ENCODE results near the gene ZNF804A. TPM values are rescaled to one million over a fixed set of nuclear protein-coding genes. Genes with fewer than 3 reads are reported as not detected.

Gene ZNF804A
- total and polyA plus RNA-seq, 4 donors = 0.17 to 0.52 (median 0.26) TPM

- no peaks in the 10 kb centered on the region for H3K27me3 ChIP-seq (ENCODE audit: control insufficient read depth in 3 of 3, insufficient read depth in 3 of 3, low read length in 2 of 3)
- no peak for ATAC-seq (ENCODE audit: insufficient read depth, low FRiP score)
- WGBS, 2 donors = 91 to 93% methylated on average over 2 of the region's 2 CpGs
- H3K27ac ChIP-seq (ENCODE audit: low read depth in 1 of 2, low read length in 1 of 2) = no peak overlapping the region
- no peak overlapping the region for H3K4me3 ChIP-seq
- H3K9ac ChIP-seq (ENCODE audit: insufficient read depth in 1 of 2, low read length in 2 of 2) = no peak overlapping the region
- no peak for DNase-seq
- TF ChIP-seq, protein P1, sequence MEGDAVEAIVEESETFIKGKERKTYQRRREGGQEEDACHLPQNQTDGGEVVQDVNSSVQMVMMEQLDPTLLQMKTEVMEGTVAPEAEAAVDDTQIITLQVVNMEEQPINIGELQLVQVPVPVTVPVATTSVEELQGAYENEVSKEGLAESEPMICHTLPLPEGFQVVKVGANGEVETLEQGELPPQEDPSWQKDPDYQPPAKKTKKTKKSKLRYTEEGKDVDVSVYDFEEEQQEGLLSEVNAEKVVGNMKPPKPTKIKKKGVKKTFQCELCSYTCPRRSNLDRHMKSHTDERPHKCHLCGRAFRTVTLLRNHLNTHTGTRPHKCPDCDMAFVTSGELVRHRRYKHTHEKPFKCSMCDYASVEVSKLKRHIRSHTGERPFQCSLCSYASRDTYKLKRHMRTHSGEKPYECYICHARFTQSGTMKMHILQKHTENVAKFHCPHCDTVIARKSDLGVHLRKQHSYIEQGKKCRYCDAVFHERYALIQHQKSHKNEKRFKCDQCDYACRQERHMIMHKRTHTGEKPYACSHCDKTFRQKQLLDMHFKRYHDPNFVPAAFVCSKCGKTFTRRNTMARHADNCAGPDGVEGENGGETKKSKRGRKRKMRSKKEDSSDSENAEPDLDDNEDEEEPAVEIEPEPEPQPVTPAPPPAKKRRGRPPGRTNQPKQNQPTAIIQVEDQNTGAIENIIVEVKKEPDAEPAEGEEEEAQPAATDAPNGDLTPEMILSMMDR (IDR thresholded peaks at IDR 0.05; ENCODE audit: control extremely low read depth, extremely low read depth) = no peak
- no peaks in the 10 kb centered on the region for H3K36me3 ChIP-seq (ENCODE audit: control insufficient read depth in 4 of 4, insufficient read depth in 4 of 4, low read length in 4 of 4)
- H3K4me1 ChIP-seq (ENCODE audit: control insufficient read depth in 5 of 5, insufficient read depth in 5 of 5, low read length in 5 of 5) = no peaks in the 10 kb centered on the region
- H3K9me3 ChIP-seq (ENCODE audit: control insufficient read depth in 4 of 4, insufficient read depth in 3 of 4, low read length in 3 of 4) = no peaks in the 10 kb centered on the region
Observed at GRCh38 chr2:184927040-184927439, 328.7 kb downstream of the ZNF804A start.

GRCh38 chr2:184936761-184937160 lies 338.4 kb downstream of the ZNF804A start:
- TF ChIP-seq, protein P1 (IDR thresholded peaks at IDR 0.05; ENCODE audit: control extremely low read depth, extremely low read depth) = no peak
- H3K27ac ChIP-seq (ENCODE audit: low read depth in 1 of 2, low read length in 1 of 2) = no peak overlapping the region
- DNase-seq = peak in 2 of 3 donors; percentile 18 to 58
- no peaks in the 10 kb centered on the region for H3K36me3 ChIP-seq (ENCODE audit: control insufficient read depth in 4 of 4, insufficient read depth in 4 of 4, low read length in 4 of 4)
- no peaks in the 10 kb centered on the region for H3K4me1 ChIP-seq (ENCODE audit: control insufficient read depth in 5 of 5, insufficient read depth in 5 of 5, low read length in 5 of 5)
- H3K9ac ChIP-seq (ENCODE audit: insufficient read depth in 1 of 2, low read length in 2 of 2) = no peak overlapping the region
- no peak overlapping the region for H3K4me3 ChIP-seq
- ATAC-seq (ENCODE audit: insufficient read depth, low FRiP score) = no peak
- H3K27me3 ChIP-seq (ENCODE audit: control insufficient read depth in 3 of 3, insufficient read depth in 3 of 3, low read length in 2 of 3) = no peaks in the 10 kb centered on the region
- no peaks in the 10 kb centered on the region for H3K9me3 ChIP-seq (ENCODE audit: control insufficient read depth in 4 of 4, insufficient read depth in 3 of 4, low read length in 3 of 4)

DNA sequence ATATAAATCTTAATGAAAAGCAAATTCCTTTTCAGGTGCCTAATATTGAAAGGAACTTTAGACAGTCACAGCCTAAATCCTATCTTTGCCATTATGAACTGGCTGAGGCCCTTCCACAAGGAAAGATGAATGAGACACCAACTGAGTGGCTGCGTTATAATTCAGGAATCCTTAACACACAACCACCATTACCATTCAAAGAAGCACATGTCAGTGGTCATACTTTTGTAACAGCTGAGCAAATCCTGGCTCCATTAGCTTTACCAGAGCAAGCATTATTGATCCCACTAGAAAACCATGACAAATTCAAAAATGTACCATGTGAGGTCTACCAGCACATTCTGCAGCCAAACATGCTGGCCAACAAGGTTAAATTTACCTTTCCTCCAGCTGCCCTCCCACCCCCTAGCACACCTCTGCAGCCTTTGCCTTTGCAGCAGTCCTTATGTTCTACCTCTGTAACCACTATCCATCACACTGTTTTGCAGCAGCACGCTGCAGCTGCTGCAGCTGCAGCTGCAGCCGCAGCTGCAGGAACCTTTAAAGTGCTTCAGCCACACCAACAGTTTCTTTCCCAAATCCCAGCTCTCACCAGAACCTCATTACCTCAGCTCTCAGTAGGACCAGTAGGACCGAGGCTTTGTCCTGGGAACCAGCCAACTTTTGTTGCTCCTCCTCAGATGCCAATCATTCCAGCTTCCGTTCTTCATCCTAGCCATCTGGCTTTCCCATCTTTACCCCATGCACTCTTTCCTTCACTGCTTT lies 340.1 kb downstream of the ZNF804A start:
- H3K4me3 ChIP-seq = no peak overlapping the region
- no peak for DNase-seq
- 74 to 88% methylated on average over 5 of the region's 5 CpGs for WGBS, 2 donors
- TF ChIP-seq, protein P1 (IDR thresholded peaks at IDR 0.05; ENCODE audit: control extremely low read depth, extremely low read depth) = no peak
- H3K27ac ChIP-seq (ENCODE audit: low read depth in 1 of 2, low read length in 1 of 2) = no peak overlapping the region
- no peak for ATAC-seq (ENCODE audit: insufficient read depth, low FRiP score)
- H3K36me3 ChIP-seq (ENCODE audit: control insufficient read depth in 4 of 4, insufficient read depth in 4 of 4, low read length in 4 of 4) = no peaks in the 10 kb centered on the region
- H3K27me3 ChIP-seq (ENCODE audit: control insufficient read depth in 3 of 3, insufficient read depth in 3 of 3, low read length in 2 of 3) = no peaks in the 10 kb centered on the region
- no peaks in the 10 kb centered on the region for H3K9me3 ChIP-seq (ENCODE audit: control insufficient read depth in 4 of 4, insufficient read depth in 3 of 4, low read length in 3 of 4)
- H3K9ac ChIP-seq (ENCODE audit: insufficient read depth in 1 of 2, low read length in 2 of 2) = no peak overlapping the region
- H3K4me1 ChIP-seq (ENCODE audit: control insufficient read depth in 5 of 5, insufficient read depth in 5 of 5, low read length in 5 of 5) = no peaks in the 10 kb centered on the region

DNA sequence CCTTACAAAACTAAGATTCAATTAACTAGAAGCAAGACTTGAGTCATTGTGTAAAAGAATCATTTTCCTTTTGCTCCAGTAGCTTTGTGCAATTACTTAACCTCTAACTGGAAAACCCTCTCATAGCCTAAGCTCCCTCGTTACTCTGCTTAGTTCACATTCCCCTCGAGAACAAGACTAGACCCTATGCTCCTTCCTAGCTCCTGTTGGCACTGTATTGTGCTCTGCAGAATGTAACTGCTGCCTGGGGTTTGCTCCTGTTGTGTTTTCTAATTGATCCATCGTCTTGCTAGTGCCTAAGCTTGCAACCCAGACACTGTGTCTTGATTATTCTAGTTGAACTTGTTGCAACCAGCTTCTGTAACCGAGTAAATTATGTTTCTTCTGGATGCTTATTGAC lies 347.0 kb downstream of the ZNF804A start:
- Histone ChIP-seq H3K9me3 (ENCODE audit: control insufficient read depth in 4 of 4, insufficient read depth in 3 of 4, low read length in 3 of 4) (no peaks in the 10 kb centered on the region), H3K27me3 (ENCODE audit: control insufficient read depth in 3 of 3, insufficient read depth in 3 of 3, low read length in 2 of 3) (no peaks in the 10 kb centered on the region), H3K27ac (ENCODE audit: low read depth in 1 of 2, low read length in 1 of 2) (no peak overlapping the region), H3K9ac (ENCODE audit: insufficient read depth in 1 of 2, low read length in 2 of 2) (no peak overlapping the region), H3K36me3 (ENCODE audit: control insufficient read depth in 4 of 4, insufficient read depth in 4 of 4, low read length in 4 of 4) (no peaks in the 10 kb centered on the region), H3K4me1 (ENCODE audit: control insufficient read depth in 5 of 5, insufficient read depth in 5 of 5, low read length in 5 of 5) (no peaks in the 10 kb centered on the region), H3K4me3 (no peak overlapping the region)
- no peak for ATAC-seq (ENCODE audit: insufficient read depth, low FRiP score)
- TF ChIP-seq, protein P1 (IDR thresholded peaks at IDR 0.05; ENCODE audit: control extremely low read depth, extremely low read depth) = no peak
- WGBS, 2 donors = 61 to 81% methylated on average over 4 of the region's 4 CpGs
- DNase-seq = no peak

Measured in lung (tissue), 12 donors.